ENCODE results near the gene RARB.

- TF ChIP-seq SNAI2 (CRISPR knock-in tag; IDR thresholded peaks at IDR 0.05) = no peak
- no peak for TF ChIP-seq PATZ1 (CRISPR knock-in tag; IDR thresholded peaks at IDR 0.05; ENCODE audit: borderline replicate concordance)
- no peak for TF ChIP-seq ZFP3 (CRISPR knock-in tag; IDR thresholded peaks at IDR 0.05)
- TF ChIP-seq ZFP30 (CRISPR knock-in tag; IDR thresholded peaks at IDR 0.05) = no peak
- TF ChIP-seq RARB (CRISPR knock-in tag; IDR thresholded peaks at IDR 0.05) = no peak
- no peak for TF ChIP-seq ISL1 (CRISPR knock-in tag; IDR thresholded peaks at IDR 0.05)
- no peak for TF ChIP-seq CSDC2 (CRISPR knock-in tag; IDR thresholded peaks at IDR 0.05)
- no peak for TF ChIP-seq ARNTL (CRISPR knock-in tag; IDR thresholded peaks at IDR 0.05; ENCODE audit: borderline replicate concordance, low read depth)
- TF ChIP-seq ZC3H10 (CRISPR knock-in tag; IDR thresholded peaks at IDR 0.05) = no peak
- TF ChIP-seq ESRRG (CRISPR knock-in tag; IDR thresholded peaks at IDR 0.05) = no peak
- no peak for TF ChIP-seq CREB5 (CRISPR knock-in tag; IDR thresholded peaks at IDR 0.05; ENCODE audit: low read depth)
- no peak for TF ChIP-seq TSHZ2 (CRISPR knock-in tag; IDR thresholded peaks at IDR 0.05)
- TF ChIP-seq CSRNP3 (CRISPR knock-in tag; IDR thresholded peaks at IDR 0.05) = no peak
- no peak for TF ChIP-seq GLIS3 (CRISPR knock-in tag; IDR thresholded peaks at IDR 0.05)
Observed at GRCh38 chr3:25565807-25566206, 137.7 kb downstream of the RARB start.

Data from SK-N-SH treated with all-trans-retinoic acid at 6 μM for 48 hours (cell line).